ENCODE results near the gene SLC25A25.

Gene SLC25A25

DNA sequence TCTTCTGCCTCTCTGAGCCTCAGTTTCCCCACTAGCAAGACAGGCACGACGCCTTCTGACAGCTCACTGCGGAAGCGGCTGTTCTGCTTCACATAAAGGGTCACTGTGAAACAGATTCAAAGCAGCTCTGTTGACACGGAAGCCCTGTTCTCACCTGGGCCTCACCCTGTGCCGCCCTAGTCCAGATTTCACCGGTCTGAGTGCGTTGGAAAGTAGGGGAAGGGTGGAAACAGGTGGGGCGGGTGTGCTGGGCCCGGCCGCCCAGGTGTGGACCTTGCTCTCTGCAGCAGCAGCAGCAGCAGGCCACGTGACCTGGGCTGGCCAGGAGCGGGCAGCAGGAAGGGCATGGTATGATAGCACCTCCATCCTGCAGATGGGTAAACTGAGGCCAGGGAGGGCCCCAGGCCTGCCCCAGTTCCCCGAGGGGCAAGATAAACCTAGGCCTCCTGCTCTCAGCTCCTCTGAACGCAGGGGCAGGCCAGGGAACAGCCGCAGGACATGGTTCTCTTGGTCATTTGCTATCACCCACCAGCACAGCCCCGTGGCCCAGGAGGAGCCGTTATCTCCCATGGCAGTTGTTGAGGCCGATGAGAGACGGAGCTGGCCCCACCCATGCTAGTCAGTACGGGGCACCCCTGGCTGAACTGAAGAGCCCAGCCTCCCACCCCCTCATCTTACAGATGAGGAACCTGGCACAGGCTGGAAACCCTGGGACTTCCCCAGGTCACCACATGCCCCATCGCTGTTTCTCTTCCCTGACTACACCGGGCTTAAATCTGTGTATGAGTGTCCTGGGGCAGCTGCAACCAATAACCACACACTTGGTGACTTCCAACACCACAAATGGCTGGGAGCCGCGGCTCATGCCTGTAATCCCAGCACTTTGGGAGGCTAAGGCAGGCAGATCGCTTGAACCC, 47.4 kb downstream of the SLC25A25 start:
- DNase-seq = no peak

DNA sequence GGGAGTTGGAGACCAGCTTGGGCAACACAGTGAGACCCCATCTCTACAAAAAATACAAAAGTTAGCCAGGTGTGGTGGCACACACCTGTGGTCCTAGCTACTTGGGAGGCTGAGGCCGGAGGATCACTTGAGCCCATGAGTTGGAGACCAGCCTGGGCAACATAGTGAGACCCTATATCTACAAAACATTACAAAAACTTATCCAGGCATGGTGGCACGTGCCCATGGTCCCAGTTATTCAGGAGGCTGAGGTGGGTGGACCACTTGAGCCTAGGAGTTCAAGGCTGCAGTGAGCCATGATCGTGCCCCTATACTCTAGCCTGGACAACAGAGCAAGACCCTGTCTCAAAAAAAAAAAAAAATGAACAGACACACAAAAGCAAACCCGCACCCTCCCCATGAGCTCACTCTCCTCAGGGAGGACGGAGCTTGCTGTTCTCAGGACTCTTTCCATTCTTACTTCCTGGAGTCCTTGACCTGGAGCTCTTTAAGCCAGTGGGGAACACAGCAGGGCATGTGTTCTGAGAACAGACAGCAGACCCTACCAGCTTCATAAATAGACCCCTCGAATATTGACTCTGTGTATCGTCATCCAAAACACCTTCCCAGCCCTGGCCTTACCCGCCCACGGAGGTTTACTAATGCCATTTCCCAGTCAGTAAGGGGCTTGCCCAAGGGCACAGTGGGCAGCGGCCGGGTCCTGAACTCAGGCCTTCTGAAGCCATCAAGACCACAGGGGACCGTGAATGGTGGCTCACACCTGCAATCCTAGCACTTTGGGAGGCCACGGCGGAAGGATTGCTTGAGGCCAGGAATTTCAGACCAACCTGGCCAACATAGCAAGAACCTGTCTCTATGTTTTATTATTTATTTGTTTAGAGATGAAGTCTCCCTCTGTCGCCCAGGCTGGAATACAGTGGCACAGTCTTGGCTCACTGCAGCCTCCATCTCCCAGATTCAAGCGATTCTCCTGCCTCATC, 48.4 kb downstream of the SLC25A25 start:
- DNase-seq = no peak

DNA sequence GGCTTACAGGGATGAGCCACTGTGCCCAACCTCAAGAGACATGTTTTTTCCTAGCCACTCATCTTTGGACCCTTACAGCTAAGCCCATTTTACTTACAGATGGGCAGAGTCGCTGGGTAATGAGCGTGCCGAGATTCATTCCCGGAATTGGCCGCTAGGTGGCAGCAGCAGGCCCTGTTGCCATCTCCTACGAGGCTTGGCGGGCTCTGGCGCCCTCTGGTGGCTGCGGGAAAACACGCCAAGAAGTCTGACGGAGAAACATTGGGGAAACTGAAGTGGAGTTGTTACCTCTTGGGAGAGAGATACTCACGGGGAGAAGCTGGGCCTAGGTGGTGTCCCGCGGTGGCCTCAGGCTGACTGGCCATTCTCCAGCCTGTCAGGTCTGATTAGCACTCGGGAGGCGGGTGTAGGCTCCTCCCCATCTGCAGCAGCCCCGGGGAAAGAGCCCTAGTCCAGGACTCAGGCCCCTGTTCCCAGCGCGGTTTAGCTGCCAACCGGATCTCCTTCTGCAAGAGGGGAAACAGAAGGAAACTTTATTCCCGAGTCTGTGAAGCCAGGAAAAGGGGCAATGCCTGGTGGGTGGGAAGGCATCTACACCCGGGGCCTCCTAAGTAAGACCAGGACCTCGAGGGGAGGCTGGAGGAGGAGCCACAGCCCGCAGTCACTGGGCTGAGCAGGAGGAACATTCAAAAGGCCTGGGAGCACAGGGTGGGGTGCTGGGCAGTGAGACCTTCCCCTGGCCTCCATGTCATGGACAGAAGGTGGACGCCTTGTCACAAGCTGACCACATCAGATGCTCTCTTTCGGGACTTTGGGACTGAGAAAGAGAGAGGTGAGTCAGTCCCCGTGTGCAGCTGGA, 49.8 kb downstream of the SLC25A25 start:
- DNase-seq = peak; percentile 66

DNA sequence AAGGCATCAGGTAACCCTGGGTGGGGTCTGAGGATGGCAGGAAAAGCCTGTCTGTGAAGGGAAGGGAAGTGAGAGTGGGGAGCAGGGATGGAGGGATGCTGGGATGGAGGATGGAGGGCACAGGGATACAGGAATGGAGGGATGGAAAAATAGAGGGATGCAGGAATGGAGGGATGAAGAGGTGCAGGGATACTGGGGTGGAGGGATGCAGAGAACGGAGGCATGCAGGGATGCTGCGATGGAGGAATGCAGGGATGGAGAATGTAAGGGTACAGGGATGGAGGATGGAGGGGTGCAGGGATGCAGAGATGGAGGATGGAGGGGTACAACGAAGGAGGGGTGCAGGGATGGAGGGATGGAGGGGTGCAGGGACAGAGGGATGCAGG, 50.4 kb downstream of the SLC25A25 start:
- no peak for DNase-seq

- DNase-seq = no peak
Measured at GRCh38 chr9:128118971-128119665, 51.1 kb downstream of the SLC25A25 start.

GRCh38 chr9:128120061-128120740, 52.2 kb downstream of the SLC25A25 start:
- DNase-seq = no peak

- DNase-seq = no peak
Measured at GRCh38 chr9:128120741-128121465, 52.9 kb downstream of the SLC25A25 start.

GRCh38 chr9:128121466-128121810, 53.4 kb downstream of the SLC25A25 start:
- DNase-seq = no peak

- no peak for DNase-seq
Measured at GRCh38 chr9:128121924-128122808, 54.1 kb downstream of the SLC25A25 start.

DNA sequence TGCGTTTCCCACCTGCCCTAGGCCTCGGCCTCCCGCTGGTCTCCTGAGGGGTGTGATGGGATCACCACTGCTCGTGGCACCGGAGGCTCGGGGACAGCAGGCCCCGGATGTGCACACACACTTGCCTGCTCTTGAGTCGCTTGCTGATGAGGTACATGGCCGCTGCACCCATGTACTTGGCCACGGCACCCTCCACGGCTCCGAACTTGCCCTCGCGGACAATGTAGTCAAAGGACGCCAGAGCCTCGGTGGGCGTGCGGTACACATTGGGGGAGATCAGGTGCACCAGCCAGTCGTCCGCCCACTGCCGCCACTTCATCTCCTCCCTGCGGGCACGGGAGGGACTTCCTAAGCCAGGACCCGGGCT, 54.8 kb downstream of the SLC25A25 start:
- DNase-seq = no peak

DNA sequence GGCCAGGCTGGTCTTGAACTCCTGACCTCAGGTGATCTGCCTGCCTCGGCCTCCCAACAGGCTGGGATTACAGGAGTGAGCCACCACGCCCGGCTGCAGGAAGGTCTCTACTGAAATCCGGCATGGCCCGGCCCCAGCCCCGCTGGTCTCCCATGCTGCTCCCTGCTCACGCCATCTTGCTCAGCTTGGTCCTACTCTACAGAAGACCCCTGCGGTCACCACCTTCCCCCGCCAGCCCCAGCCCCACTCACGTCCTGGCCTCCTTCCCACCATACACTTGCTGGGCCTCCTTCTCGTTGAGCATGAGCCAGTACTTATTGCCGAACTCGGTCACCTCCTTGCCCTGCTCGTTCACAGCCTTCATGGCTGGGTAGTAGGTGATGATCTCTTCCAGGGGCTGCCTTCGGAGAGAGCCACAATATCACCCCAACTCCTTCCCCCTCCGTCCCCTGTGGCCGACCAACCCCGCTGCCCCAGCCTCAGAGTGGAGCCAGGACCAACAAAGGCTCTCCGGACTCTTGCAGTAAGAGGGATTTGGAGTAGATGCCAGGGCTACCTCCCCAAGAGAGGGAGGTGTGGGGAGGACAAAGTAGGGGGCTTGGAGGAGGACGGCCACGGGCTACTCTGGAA, 55.5 kb downstream of the SLC25A25 start:
- DNase-seq = no peak

GRCh38 chr9:128124451-128124850, 56.4 kb downstream of the SLC25A25 start:
- no peak for DNase-seq

- DNase-seq = no peak
Measured at GRCh38 chr9:128124873-128125579, 57.0 kb downstream of the SLC25A25 start.

GRCh38 chr9:128125580-128126354, 57.7 kb downstream of the SLC25A25 start:
- no peak for DNase-seq

DNA sequence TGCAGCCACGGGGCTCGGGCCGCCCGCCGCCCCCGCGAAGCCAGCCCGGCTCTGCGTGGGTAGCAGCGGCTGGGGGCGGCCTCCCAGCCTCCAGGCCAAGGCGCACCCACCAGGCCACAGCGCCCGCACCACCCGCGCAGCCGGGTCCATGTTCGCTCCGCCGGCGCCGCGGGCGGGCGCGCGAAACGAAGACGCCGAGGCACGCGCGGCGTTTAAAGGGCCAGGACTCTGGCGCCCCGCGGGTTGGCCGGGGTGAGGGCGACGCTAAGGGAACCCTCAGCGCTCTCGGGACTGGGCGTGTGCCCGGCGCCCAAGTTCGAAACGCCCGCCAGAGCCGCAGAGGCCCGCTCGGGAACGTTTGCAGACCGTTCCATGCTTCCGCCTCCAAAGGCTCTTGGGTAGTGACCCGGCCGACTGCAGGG, 59.5 kb downstream of the SLC25A25 start, which contains the start of gene PTGES2:
TSS of gene PTGES2 (minus strand) at position 162 of the 422 bp plus-strand sequence. CDS start at position 150, 12 bp downstream.
- no peak for DNase-seq

DNA sequence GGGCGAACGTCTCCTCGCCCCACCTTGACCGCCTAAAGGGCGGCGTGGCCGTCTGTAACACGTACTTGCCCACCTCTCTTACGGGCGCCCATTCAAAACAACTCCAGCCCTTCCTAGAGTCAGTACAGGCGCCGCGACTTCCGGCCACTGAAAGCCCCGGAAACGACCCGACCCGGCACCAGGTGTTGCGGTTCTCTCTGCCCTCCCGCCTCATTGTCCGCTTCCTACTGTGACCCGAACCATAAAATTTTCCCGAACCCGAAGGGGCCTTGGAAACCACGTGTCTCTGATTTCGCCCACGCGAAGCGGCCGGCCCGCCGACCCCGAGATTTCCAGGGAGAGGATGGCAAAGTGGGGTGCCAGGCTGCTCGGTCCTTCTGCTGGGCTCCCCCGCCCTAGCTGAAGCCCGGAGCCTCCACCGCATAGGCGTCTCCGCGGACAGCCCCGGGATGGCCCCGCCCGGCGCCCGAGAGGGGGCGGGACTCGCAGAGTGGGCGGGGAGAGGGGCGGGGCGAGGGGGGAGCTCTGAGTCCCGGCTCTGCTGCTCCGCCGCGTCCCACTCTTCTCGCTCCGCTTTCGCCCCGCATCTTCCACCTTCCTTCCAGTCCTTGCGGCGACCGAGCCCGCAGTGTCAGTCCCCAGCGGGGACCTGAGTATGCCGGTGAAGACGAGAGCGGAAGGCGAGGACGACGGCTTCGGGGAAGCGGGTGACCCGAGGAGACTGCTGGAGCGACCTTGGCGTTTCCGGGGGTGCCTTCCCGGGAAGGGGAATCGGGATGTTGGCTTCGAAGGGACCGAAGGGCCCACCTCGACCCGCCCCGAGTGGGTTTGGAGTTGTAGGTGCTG, 60.2 kb downstream of the SLC25A25 start:
- DNase-seq = peak; percentile 78
